ENCODE results near the gene MAGEB16. TPM values are rescaled to one million over a fixed set of nuclear protein-coding genes. Genes with fewer than 3 reads are reported as not detected.

The MAGEB16 gene
- total and polyA plus RNA-seq, 4 experiments from 2014 or later, result not detected

- Histone ChIP-seq H3K27me3 (ENCODE audit: insufficient read depth, low read length) (no peaks in the 10 kb centered on the region), H3K9me3 (ENCODE audit: control insufficient read depth in 1 of 2, low read length in 2 of 2) (no peaks in the 10 kb centered on the region), H3K4me3 (ENCODE audit: low read length in 2 of 2) (no peak overlapping the region), H3K4me1 (ENCODE audit: insufficient read depth, low read length) (no peaks in the 10 kb centered on the region), H3K36me3 (ENCODE audit: insufficient read depth, low read length) (no peaks in the 10 kb centered on the region), H3K27ac (ENCODE audit: low read depth, low read length) (no peak overlapping the region)
- no peaks in the 10 kb centered on the region for H3K4me1 Mint-ChIP-seq
- CTCF ChIA-PET (ENCODE audit: partially characterized antibody), result no interaction called here
- DNase-seq, result no peak
- H3K4me3 Mint-ChIP-seq, result no peak overlapping the region
- H3K27me3 Mint-ChIP-seq, result no peaks in the 10 kb centered on the region
- intact Hi-C loops (cut with micrococcal nuclease), result no loop called here
- H3K36me3 Mint-ChIP-seq, result no peaks in the 10 kb centered on the region
- H3K9me3 Mint-ChIP-seq, result peaks cover 0 to 5% (median 3%) of the 10 kb centered on the region in 8 donors
- no peak overlapping the region for H3K27ac Mint-ChIP-seq
- POLR2A ChIA-PET (ENCODE audit: partially characterized antibody), result no interaction called here
Measured at GRCh38 chrX:35826503-35826902, 28.4 kb downstream of the MAGEB16 start.

- Histone ChIP-seq H3K27me3 (ENCODE audit: insufficient read depth, low read length) (no peaks in the 10 kb centered on the region), H3K27ac (ENCODE audit: low read depth, low read length) (no peak overlapping the region), H3K4me1 (ENCODE audit: insufficient read depth, low read length) (no peaks in the 10 kb centered on the region), H3K4me3 (ENCODE audit: low read length in 2 of 2) (no peak overlapping the region), H3K9me3 (ENCODE audit: control insufficient read depth in 1 of 2, low read length in 2 of 2) (no peaks in the 10 kb centered on the region), H3K36me3 (ENCODE audit: insufficient read depth, low read length) (no peaks in the 10 kb centered on the region)
- DNase-seq, result no peak
- no peak overlapping the region for H3K27ac Mint-ChIP-seq
- no peaks in the 10 kb centered on the region for H3K27me3 Mint-ChIP-seq
- H3K9me3 Mint-ChIP-seq, result peaks cover 0 to 4% (median 1%) of the 10 kb centered on the region in 8 donors
- H3K36me3 Mint-ChIP-seq, result no peaks in the 10 kb centered on the region
- ChIA-PET CTCF (ENCODE audit: partially characterized antibody) (no interaction called here), POLR2A (ENCODE audit: partially characterized antibody) (no interaction called here)
- intact Hi-C loops (cut with micrococcal nuclease), result no loop called here
- no peaks in the 10 kb centered on the region for H3K4me1 Mint-ChIP-seq
- H3K4me3 Mint-ChIP-seq, result no peak overlapping the region
Measured at GRCh38 chrX:35829501-35829900, 31.4 kb downstream of the MAGEB16 start.

- POLR2A ChIA-PET (ENCODE audit: partially characterized antibody), result no interaction called here
- intact Hi-C loops (cut with micrococcal nuclease), result no loop called here
- Mint-ChIP-seq H3K4me1 (no peaks in the 10 kb centered on the region), H3K27ac (no peak overlapping the region), H3K36me3 (no peaks in the 10 kb centered on the region), H3K9me3 (peaks cover 0 to 6% (median 2%) of the 10 kb centered on the region in 8 donors), H3K4me3 (no peak overlapping the region), H3K27me3 (no peaks in the 10 kb centered on the region)
- H3K36me3 ChIP-seq (ENCODE audit: insufficient read depth, low read length), result no peaks in the 10 kb centered on the region
- H3K4me1 ChIP-seq (ENCODE audit: insufficient read depth, low read length), result no peaks in the 10 kb centered on the region
- H3K4me3 ChIP-seq (ENCODE audit: low read length in 2 of 2), result no peak overlapping the region
- DNase-seq, result no peak
- no peaks in the 10 kb centered on the region for H3K27me3 ChIP-seq (ENCODE audit: insufficient read depth, low read length)
- no peak overlapping the region for H3K27ac ChIP-seq (ENCODE audit: low read depth, low read length)
- CTCF ChIA-PET (ENCODE audit: partially characterized antibody), result no interaction called here
- no peaks in the 10 kb centered on the region for H3K9me3 ChIP-seq (ENCODE audit: control insufficient read depth in 1 of 2, low read length in 2 of 2)
Measured at GRCh38 chrX:35841872-35842271, 43.7 kb downstream of the MAGEB16 start.

GRCh38 chrX:35842674-35843073 is 44.5 kb downstream of the MAGEB16 start:
- no peaks in the 10 kb centered on the region for H3K4me1 Mint-ChIP-seq
- DNase-seq, result no peak
- Histone ChIP-seq H3K36me3 (ENCODE audit: insufficient read depth, low read length) (no peaks in the 10 kb centered on the region), H3K4me3 (ENCODE audit: low read length in 2 of 2) (no peak overlapping the region), H3K4me1 (ENCODE audit: insufficient read depth, low read length) (no peaks in the 10 kb centered on the region), H3K9me3 (ENCODE audit: control insufficient read depth in 1 of 2, low read length in 2 of 2) (no peaks in the 10 kb centered on the region), H3K27me3 (ENCODE audit: insufficient read depth, low read length) (no peaks in the 10 kb centered on the region), H3K27ac (ENCODE audit: low read depth, low read length) (no peak overlapping the region)
- no peak overlapping the region for H3K27ac Mint-ChIP-seq
- POLR2A ChIA-PET (ENCODE audit: partially characterized antibody), result no interaction called here
- no peak overlapping the region for H3K4me3 Mint-ChIP-seq
- no peaks in the 10 kb centered on the region for H3K36me3 Mint-ChIP-seq
- intact Hi-C loops (cut with micrococcal nuclease), result no loop called here
- H3K27me3 Mint-ChIP-seq, result no peaks in the 10 kb centered on the region
- CTCF ChIA-PET (ENCODE audit: partially characterized antibody), result no interaction called here
- peaks cover 0 to 6% (median 3%) of the 10 kb centered on the region in 8 donors for H3K9me3 Mint-ChIP-seq

GRCh38 chrX:35847736-35848135 is 49.6 kb downstream of the MAGEB16 start:
- Mint-ChIP-seq H3K4me1 (no peaks in the 10 kb centered on the region), H3K36me3 (no peaks in the 10 kb centered on the region)
- POLR2A ChIA-PET (ENCODE audit: partially characterized antibody), result no interaction called here

More at GRCh38 chrX:35847736-35848135, 49.6 kb downstream of the MAGEB16 start:
- CTCF ChIA-PET (ENCODE audit: partially characterized antibody), result no interaction called here
- Mint-ChIP-seq H3K4me3 (no peak overlapping the region), H3K9me3 (peaks cover 0 to 5% (median 2%) of the 10 kb centered on the region in 8 donors), H3K27ac (no peak overlapping the region), H3K27me3 (no peaks in the 10 kb centered on the region)
- no peaks in the 10 kb centered on the region for H3K9me3 ChIP-seq (ENCODE audit: control insufficient read depth in 1 of 2, low read length in 2 of 2)
- no peak overlapping the region for H3K27ac ChIP-seq (ENCODE audit: low read depth, low read length)
- no peak for DNase-seq
- no peaks in the 10 kb centered on the region for H3K27me3 ChIP-seq (ENCODE audit: insufficient read depth, low read length)
- H3K4me1 ChIP-seq (ENCODE audit: insufficient read depth, low read length), result no peaks in the 10 kb centered on the region
- intact Hi-C loops (cut with micrococcal nuclease), result no loop called here
- no peak overlapping the region for H3K4me3 ChIP-seq (ENCODE audit: low read length in 2 of 2)
- no peaks in the 10 kb centered on the region for H3K36me3 ChIP-seq (ENCODE audit: insufficient read depth, low read length)

Other genes with a start within 250 kb of the MAGEB16 start
- gene CFAP47, start 121.4 kb downstream of the MAGEB16 start, total RNA-seq, result not detected
- gene CFAP47, start 121.4 kb downstream of the MAGEB16 start, polyA plus RNA-seq, result not detected

Measured in CD4-positive, alpha-beta memory T cell (primary cell).